ENCODE results near the gene HYKK.

DNA sequence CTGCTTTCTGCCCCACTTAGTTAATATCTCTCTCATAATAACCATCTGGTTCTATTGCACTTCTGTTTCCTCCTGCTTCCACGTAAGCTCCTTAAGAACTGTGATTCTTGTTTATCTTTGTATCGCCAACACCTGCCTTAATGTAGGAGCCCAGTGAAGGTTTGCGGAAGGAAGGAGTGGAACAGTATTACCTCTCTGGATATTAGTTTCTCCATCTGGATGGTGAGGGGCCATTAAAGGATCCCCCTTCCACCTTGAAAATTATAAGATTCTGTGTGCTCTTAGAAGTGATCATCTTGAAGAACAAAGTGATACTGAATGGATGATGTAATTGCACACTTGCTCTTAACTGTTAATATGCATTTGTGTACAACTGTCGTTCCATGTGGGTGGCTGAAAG is 60.2 kb downstream of the HYKK start:
- TF ChIP-seq ZNF565 (CRISPR knock-in tag; conservative IDR thresholded peaks at IDR 0.05; ENCODE audit: low read depth) (no peak), ZFP3 (CRISPR knock-in tag; IDR thresholded peaks at IDR 0.05) (no peak), PATZ1 (CRISPR knock-in tag; IDR thresholded peaks at IDR 0.05; ENCODE audit: borderline replicate concordance) (no peak), OSR1 (CRISPR knock-in tag; IDR thresholded peaks at IDR 0.05) (no peak)
- TF ChIP-seq, protein P1, sequence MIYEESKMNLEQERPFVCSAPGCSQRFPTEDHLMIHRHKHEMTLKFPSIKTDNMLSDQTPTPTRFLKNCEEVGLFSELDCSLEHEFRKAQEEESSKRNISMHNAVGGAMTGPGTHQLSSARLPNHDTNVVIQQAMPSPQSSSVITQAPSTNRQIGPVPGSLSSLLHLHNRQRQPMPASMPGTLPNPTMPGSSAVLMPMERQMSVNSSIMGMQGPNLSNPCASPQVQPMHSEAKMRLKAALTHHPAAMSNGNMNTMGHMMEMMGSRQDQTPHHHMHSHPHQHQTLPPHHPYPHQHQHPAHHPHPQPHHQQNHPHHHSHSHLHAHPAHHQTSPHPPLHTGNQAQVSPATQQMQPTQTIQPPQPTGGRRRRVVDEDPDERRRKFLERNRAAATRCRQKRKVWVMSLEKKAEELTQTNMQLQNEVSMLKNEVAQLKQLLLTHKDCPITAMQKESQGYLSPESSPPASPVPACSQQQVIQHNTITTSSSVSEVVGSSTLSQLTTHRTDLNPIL (CRISPR knock-in tag; IDR thresholded peaks at IDR 0.05; ENCODE audit: low read depth) = no peak

All from SK-N-SH treated with all-trans-retinoic acid at 6 μM for 48 hours (cell line).